Right cardiac atrium (tissue), 5 donors: Measurements from ENCODE around the gene ARSG. TPM values are rescaled to one million over a fixed set of nuclear protein-coding genes. Genes with fewer than 3 reads are reported as not detected.
"Not testable (repeated sequence)": the region's sequence is repeated elsewhere in the genome, so short reads cannot be mapped to it uniquely, and the experiment has no call there.

ENCODE experiments used
- ATAC-seq, 2 donors: fragments of 200-7000 bp; cut with Tn5 transposase; one replicate each; pipeline versions ENCODE4 v1.8.0 to v1.9.1; 2020; ENCODE audit warnings: moderate library complexity in 2 of 2, mild to moderate bottlenecking in 1 of 2
- DNase-seq, 3 donors: peaks; one replicate each; pipeline ENCODE4 v3.0.0-alpha.2; 2020
- H3K27ac ChIP-seq: one replicate; pipeline ENCODE4 v1.5.1; 2013; ENCODE audit warnings: mild to moderate bottlenecking, low read length, control low read depth, moderate library complexity
- H3K27me3 ChIP-seq: one replicate; pipeline ENCODE4 v1.6.1; 2013; ENCODE audit not compliant: control insufficient read depth, insufficient read depth
- H3K4me1 ChIP-seq: one replicate; pipeline ENCODE4 v1.6.1; 2013; ENCODE audit warnings: low read length; ENCODE audit not compliant: control insufficient read depth, insufficient read depth
- H3K4me3 ChIP-seq: one replicate; pipeline ENCODE4 v1.5.1; 2013; ENCODE audit warnings: low read length, control low read depth
- H3K9me3 ChIP-seq: one replicate; pipeline ENCODE4 v1.6.1; 2013; ENCODE audit warnings: low read length; ENCODE audit not compliant: control insufficient read depth
- WGBS: extraction: QIAGEN DNeasy Blood & Tissue Kit; methylation state at CpG from one replicate; pipeline ENCODE4 v1.1.7; 2013; 5-methylcytosine and 5-hydroxymethylcytosine counted together
- intact Hi-C, 4 donors: fragments of 100-400 bp; cut with DNase I; formaldehyde crosslinking; loops; one replicate each; pipeline versions ENCODE4 v1.11.0 to v1.14.0; 2022 to 2023
- polyA plus RNA-seq: library from polyadenylated mRNA; stranded (reverse); fragments of 200-250 nt; gene quantifications from one replicate; pipeline ENCODE4 v1.2.3, GENCODE V29; 2013
- total RNA-seq, 4 donors: library from RNA; stranded (reverse); fragmentation: NEBNext Ultra II Directional; extraction: Animal tissue kit (Norgen Biotek cat#: 25700); gene quantifications; one replicate each; pipeline ENCODE4 v1.2.1, GENCODE V29; 2021
- donor health status: healthy with polysubstance abuse.
- donor health status: DM: no; HTN: yes; CAD: no.
- donor health status: DM: no; HTN: no; CAD: no.
- donor health status: DM: no; HTN: yes; CAD: no; lungs with severe emphysema.
- donor health status: DM: yes; HTN: yes; CAD: no.

Gene ARSG
- total and polyA plus RNA-seq, 5 donors = 2.8 to 9.3 (median 6.5) TPM

DNA sequence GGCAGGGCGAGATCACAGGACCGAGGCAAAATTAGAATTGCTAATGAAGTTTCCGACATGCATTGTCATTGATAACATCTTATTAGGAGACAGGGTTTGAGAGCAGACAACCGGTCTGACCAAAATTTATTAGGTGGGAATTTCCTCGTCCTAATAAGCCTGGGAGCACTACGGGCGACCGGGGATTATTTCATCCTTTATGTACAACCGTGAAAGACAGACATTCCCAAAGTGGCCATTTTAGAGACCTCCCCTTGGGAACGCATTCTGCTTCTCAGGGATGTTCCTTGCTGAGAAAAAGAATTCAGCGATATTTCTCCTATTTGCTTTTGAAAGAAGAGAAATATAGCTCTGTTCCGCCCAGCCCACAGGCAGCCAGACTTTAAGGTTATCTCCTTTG, 40.6 kb downstream of the ARSG start:
- H3K4me1 ChIP-seq, H3K4me3 ChIP-seq, H3K9me3 ChIP-seq, H3K27me3 ChIP-seq, ATAC-seq, H3K27ac ChIP-seq, intact Hi-C loops, DNase-seq: not testable (repeated sequence)
- 94% methylated on average over 12 of the region's 12 CpGs for WGBS

GRCh38 chr17:68334393-68334792, 43.1 kb downstream of the ARSG start:
- Histone ChIP-seq H3K9me3 (no peaks in the 10 kb centered on the region), H3K27ac (no peak overlapping the region), H3K4me1 (no peaks in the 10 kb centered on the region), H3K4me3 (no peak overlapping the region), H3K27me3 (no peaks in the 10 kb centered on the region)
- ATAC-seq (no peak), DNase-seq (no peak)
- 95% methylated on average over 9 of the region's 9 CpGs for WGBS
- intact Hi-C loops = no loop called here

DNA sequence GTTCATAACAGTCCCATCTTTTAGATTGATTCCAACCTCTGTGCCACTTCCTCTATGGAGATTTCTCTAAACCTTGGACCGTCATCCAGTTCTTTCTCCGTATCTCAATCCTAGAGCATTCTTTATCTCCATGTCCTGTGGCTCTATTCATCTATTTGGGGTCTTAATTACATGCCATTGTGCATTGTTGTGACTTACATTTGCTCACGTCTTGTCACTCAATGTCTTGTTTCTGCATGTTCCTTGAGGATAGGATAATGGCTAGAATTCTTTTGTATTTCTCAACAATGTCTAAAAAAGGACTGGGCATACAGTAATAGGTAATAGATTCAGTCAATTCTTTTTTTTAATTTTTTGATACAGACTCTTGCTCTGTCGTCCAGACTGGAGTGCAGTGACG, 50.2 kb downstream of the ARSG start:
- no peak overlapping the region for H3K27ac ChIP-seq
- H3K27me3 ChIP-seq = no peaks in the 10 kb centered on the region
- H3K9me3 ChIP-seq = no peaks in the 10 kb centered on the region
- ATAC-seq (no peak), DNase-seq (no peak)
- no peaks in the 10 kb centered on the region for H3K4me1 ChIP-seq
- H3K4me3 ChIP-seq = no peak overlapping the region
- WGBS = 88% methylated on average over 5 of the region's 5 CpGs
- intact Hi-C loops = no loop called here

GRCh38 chr17:68343976-68344375, 52.7 kb downstream of the ARSG start:
- Histone ChIP-seq H3K9me3 (no peaks in the 10 kb centered on the region), H3K4me1 (no peaks in the 10 kb centered on the region), H3K27ac (no peak overlapping the region), H3K4me3 (no peak overlapping the region), H3K27me3 (no peaks in the 10 kb centered on the region)
- DNase-seq = no peak
- WGBS = 80% methylated on average over 5 of the region's 5 CpGs
- intact Hi-C loops = no loop called here
- no peak for ATAC-seq

DNA sequence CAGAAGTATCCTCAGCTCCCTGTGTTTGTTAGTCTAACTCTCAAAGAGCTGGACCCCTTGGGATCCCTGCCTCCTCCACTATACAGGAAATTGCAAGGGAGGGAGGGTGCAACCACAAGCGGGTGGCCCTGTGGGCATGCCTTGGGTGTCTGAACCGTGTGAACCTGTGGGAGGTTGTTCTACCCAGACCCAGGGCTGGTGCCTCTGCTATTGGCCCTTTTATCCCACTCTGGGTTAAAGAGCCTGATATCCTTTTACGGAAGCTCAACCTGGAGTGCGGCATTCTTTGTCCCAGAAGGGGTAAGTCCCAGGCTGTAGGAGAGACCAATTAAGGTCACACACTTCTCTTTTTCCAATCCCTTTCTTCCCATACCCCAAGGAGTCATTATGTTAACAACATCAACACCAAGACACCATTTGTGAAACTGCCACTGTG, 53.4 kb downstream of the ARSG start:
- intact Hi-C loops = no loop called here
- Histone ChIP-seq H3K27me3 (no peaks in the 10 kb centered on the region), H3K27ac (no peak overlapping the region), H3K4me1 (no peaks in the 10 kb centered on the region), H3K4me3 (no peak overlapping the region), H3K9me3 (no peaks in the 10 kb centered on the region)
- WGBS = 78% methylated on average over 4 of the region's 4 CpGs
- peak in 1 of 2 donors; percentile 22 for ATAC-seq
- no peak for DNase-seq

DNA sequence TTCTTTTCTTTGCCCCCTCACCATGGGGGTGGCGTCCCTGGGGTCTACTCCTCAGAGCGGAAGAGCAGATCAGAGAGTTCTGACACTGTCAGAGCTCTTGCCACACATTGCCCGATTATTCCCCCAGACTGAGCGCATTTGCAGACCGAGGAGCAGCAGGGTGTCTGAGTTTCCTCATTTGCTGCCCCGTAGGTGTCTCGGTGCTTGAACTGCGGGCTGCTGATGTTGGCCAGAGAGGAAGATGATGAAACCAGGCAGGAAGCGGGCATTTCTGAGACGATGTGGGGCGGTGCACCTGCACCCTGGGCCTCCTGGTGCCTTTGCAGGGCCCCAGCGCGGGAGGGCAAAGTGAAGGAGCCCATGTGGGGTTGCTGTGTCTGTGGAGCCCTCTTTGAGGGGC, 55.2 kb downstream of the ARSG start:
- 74% methylated on average over 13 of the region's 13 CpGs for WGBS
- DNase-seq (peak in 1 of 3 donors; percentile 69), ATAC-seq (peak; percentile 27 to 45)
- Histone ChIP-seq H3K4me1 (no peaks in the 10 kb centered on the region), H3K9me3 (no peaks in the 10 kb centered on the region), H3K4me3 (no peak overlapping the region), H3K27me3 (no peaks in the 10 kb centered on the region), H3K27ac (no peak overlapping the region)
- intact Hi-C loops = no loop called here

GRCh38 chr17:68347380-68347779, 56.1 kb downstream of the ARSG start:
- DNase-seq (no peak), ATAC-seq (no peak)
- WGBS = 77% methylated on average over 6 of the region's 6 CpGs
- Histone ChIP-seq H3K4me3 (no peak overlapping the region), H3K4me1 (no peaks in the 10 kb centered on the region), H3K27ac (no peak overlapping the region), H3K27me3 (no peaks in the 10 kb centered on the region), H3K9me3 (no peaks in the 10 kb centered on the region)
- intact Hi-C loops = no loop called here

DNA sequence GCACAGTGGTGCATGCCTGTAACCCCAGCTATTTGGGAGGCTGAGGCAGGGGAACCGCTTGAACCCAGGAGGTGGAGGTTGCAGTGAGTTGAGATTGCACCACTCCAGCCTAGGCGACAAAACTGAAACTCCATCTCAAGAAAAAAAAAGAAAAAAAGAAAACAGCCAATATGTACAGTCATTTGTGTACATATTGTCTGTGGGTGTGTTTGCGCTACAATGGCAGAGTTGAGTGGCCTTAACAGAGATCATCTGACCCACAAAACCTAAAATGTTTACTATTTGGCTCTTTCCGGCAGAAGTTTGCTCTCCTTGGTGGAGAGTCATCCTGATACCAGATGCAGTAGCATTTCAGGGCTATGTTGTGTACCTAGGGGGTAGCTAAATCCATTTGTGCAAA, 57.9 kb downstream of the ARSG start:
- H3K27ac ChIP-seq = no peak overlapping the region
- H3K27me3 ChIP-seq = no peaks in the 10 kb centered on the region
- no peak overlapping the region for H3K4me3 ChIP-seq
- ATAC-seq = no peak
- no peaks in the 10 kb centered on the region for H3K4me1 ChIP-seq
- intact Hi-C loops = no loop called here
- WGBS = 84% methylated on average over 4 of the region's 4 CpGs
- H3K9me3 ChIP-seq = no peaks in the 10 kb centered on the region
- DNase-seq = no peak

GRCh38 chr17:68351395-68351794, 60.1 kb downstream of the ARSG start:
- DNase-seq (peak in 2 of 3 donors; percentile 39 to 77), ATAC-seq (peak; percentile 49 to 61)
- no peak overlapping the region for H3K27ac ChIP-seq
- no peaks in the 10 kb centered on the region for H3K27me3 ChIP-seq
- H3K4me1 ChIP-seq = no peaks in the 10 kb centered on the region
- no peak overlapping the region for H3K4me3 ChIP-seq
- no peaks in the 10 kb centered on the region for H3K9me3 ChIP-seq
- intact Hi-C loops = no loop called here
- WGBS = 56% methylated on average over 7 of the region's 7 CpGs

DNA sequence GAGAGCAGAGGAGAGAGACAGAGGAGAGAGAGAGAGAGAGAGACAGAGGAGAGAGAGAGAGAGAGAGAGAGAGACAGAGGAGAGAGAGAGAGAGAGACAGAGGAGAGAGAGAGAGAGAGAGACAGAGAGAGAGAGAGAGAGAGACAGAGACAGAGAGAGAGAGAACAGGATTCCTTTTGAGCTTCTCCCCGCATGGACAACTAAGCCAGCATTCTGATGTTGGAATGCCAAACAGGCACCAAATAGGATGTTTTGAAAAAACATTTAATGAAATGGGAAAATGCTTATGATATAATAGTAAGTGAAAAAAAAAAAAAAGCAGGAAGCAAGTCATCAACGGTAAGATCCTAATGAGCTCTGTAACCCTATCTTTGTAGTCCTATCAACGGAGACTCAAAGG, 60.7 kb downstream of the ARSG start:
- H3K4me1 ChIP-seq = no peaks in the 10 kb centered on the region
- H3K27me3 ChIP-seq = no peaks in the 10 kb centered on the region
- intact Hi-C loops = no loop called here
- no peak overlapping the region for H3K4me3 ChIP-seq
- DNase-seq (no peak), ATAC-seq (no peak)
- 50% methylated on average over 3 of the region's 3 CpGs for WGBS
- H3K9me3 ChIP-seq = no peaks in the 10 kb centered on the region
- H3K27ac ChIP-seq = no peak overlapping the region

DNA sequence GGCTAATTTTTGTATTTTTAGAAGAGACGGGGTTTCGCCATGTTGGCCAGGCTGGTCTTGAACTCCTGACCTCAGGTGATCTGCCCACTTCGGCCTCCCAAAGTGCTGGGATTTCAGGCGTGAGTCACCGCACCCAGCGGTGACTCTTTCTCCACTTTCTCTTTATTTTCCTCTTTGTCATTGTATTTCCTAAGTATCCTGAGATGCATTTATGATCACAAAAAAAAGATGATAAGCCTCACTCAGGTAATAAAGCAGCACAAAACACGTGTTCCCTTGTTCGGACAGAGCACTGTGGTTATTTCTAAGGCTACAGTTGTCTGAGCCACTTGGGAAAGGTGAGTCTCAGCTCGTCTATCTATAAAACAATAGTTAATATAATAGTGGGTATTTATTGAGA, 61.4 kb downstream of the ARSG start:
- DNase-seq, H3K27ac ChIP-seq, ATAC-seq, H3K4me3 ChIP-seq, H3K9me3 ChIP-seq, H3K4me1 ChIP-seq, intact Hi-C loops, H3K27me3 ChIP-seq: not testable (repeated sequence)
- 95% methylated on average over 9 of the region's 9 CpGs for WGBS

DNA sequence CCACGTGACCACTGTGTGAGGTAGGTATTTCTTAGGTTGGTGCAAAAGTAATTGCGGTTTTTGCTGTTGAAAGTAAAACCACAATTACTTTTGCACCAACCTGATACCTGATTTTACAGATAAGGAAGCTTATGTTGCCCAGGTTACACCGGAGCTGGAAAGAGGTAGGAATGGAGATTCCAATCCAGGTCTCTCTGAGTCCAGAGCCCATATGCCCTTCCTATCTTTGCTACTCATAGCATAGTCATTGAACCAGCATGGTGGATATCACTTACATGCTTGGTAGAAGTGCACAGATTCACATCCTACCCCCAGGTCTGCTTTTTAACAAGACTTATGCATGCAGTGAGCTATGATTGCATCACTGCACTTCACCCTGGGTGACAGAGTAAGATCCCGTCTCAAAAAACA, 61.8 kb downstream of the ARSG start:
- no peak overlapping the region for H3K4me3 ChIP-seq
- no peaks in the 10 kb centered on the region for H3K4me1 ChIP-seq
- DNase-seq = no peak
- H3K27me3 ChIP-seq = no peaks in the 10 kb centered on the region
- ATAC-seq = no peak
- H3K9me3 ChIP-seq = no peaks in the 10 kb centered on the region
- 90% methylated on average over 4 of the region's 4 CpGs for WGBS
- intact Hi-C loops = no loop called here
- no peak overlapping the region for H3K27ac ChIP-seq
